Naive thymus-derived CD4-positive, alpha-beta T cell (primary cell): ENCODE data around the gene STK31. TPM values are rescaled to one million over a fixed set of nuclear protein-coding genes. Genes with fewer than 3 reads are reported as not detected.
"Not testable (repeated sequence)": the region's sequence is repeated elsewhere in the genome, so short reads cannot be mapped to it uniquely, and the experiment has no call there.

Experiments
- ATAC-seq: fragments of 150-1000 bp; cut with Tn5 transposase; 2 replicates; pipeline ENCODE4 v1.10.0; 2021; ENCODE audit warnings: mild to moderate bottlenecking, moderate library complexity
- CTCF ChIA-PET: fragments of 350-600 bp; sonication (Branson Sonifier 250); formaldehyde crosslinking; loops from one replicate; lab custom pipeline; 2021; ENCODE audit warnings: antibody characterized with exemption; lab: Charles Lee
- POLR2A ChIA-PET: fragments of 350-600 bp; sonication (Branson Sonifier 250); formaldehyde crosslinking; loops from one replicate; lab custom pipeline; 2021; ENCODE audit warnings: antibody characterized with exemption, inconsistent platforms; lab: Charles Lee
- DNase-seq, 9 donors: peaks; one replicate each; pipeline versions ENCODE4 v3.0.0 to v3.0.0-alpha.2; 2020 to 2022; ENCODE audit warnings: mixed read lengths in 1 of 9
- H3K27ac ChIP-seq: one replicate; pipeline ENCODE4 v1.7.0; 2013; ENCODE audit warnings: mild to moderate bottlenecking, low read depth, low read length, moderate library complexity
- H3K27me3 ChIP-seq, 2 donors: one replicate each; pipeline ENCODE4 v1.7.0; 2013; ENCODE audit warnings: low read length in 2 of 2, mild to moderate bottlenecking in 2 of 2, moderate library complexity in 2 of 2; ENCODE audit not compliant: control insufficient read depth in 2 of 2, insufficient read depth in 2 of 2
- H3K36me3 ChIP-seq, 3 experiments: 1 replicate in 2 of 3; 2 replicates in 1 of 3; pipeline ENCODE4 v1.7.0; 2013; ENCODE audit warnings: low read length in 3 of 3, mild to moderate bottlenecking in 3 of 3, moderate library complexity in 1 of 3; ENCODE audit not compliant: insufficient read depth in 3 of 3, control insufficient read depth in 2 of 3
- H3K4me1 ChIP-seq, 2 donors: one replicate each; pipeline ENCODE4 v1.7.0; 2013; ENCODE audit warnings: low read length in 2 of 2, mild to moderate bottlenecking in 2 of 2, moderate library complexity in 1 of 2; ENCODE audit not compliant: control insufficient read depth in 2 of 2, insufficient read depth in 2 of 2
- H3K4me3 ChIP-seq: 2 replicates; pipeline ENCODE4 v1.7.0; 2013; ENCODE audit warnings: mild to moderate bottlenecking, low read length
- H3K9me3 ChIP-seq, 3 experiments: 1 replicate in 2 of 3; 2 replicates in 1 of 3; pipeline ENCODE4 v1.7.0; 2013; ENCODE audit warnings: low read length in 3 of 3; ENCODE audit not compliant: control insufficient read depth in 2 of 3
- H3K27ac Mint-ChIP-seq, 9 donors: one replicate each; pipeline ENCODE4 v1.8.0; 2020 to 2022; ENCODE audit warnings: mixed read lengths in 9 of 9, mild to moderate bottlenecking in 8 of 9, moderate library complexity in 5 of 9, inconsistent platforms in 2 of 9
- H3K27me3 Mint-ChIP-seq, 5 donors: one replicate each; pipeline ENCODE4 v1.8.0; 2021 to 2022; ENCODE audit warnings: mixed read lengths in 5 of 5, mild to moderate bottlenecking in 1 of 5
- H3K36me3 Mint-ChIP-seq, 5 donors: one replicate each; pipeline ENCODE4 v1.8.0; 2020 to 2022; ENCODE audit warnings: mixed read lengths in 5 of 5, mild to moderate bottlenecking in 3 of 5, inconsistent platforms in 1 of 5
- H3K4me1 Mint-ChIP-seq, 7 donors: one replicate each; pipeline ENCODE4 v1.8.0; 2020 to 2022; ENCODE audit warnings: mixed read lengths in 7 of 7, mild to moderate bottlenecking in 3 of 7, inconsistent platforms in 1 of 7
- H3K4me3 Mint-ChIP-seq, 10 donors: one replicate each; pipeline ENCODE4 v1.8.0; 2020 to 2022; ENCODE audit warnings: mild to moderate bottlenecking in 10 of 10, mixed read lengths in 10 of 10, moderate library complexity in 6 of 10, inconsistent platforms in 2 of 10
- H3K9me3 Mint-ChIP-seq, 11 donors: one replicate each; pipeline ENCODE4 v1.8.0; 2020 to 2022; ENCODE audit warnings: mixed read lengths in 11 of 11, mild to moderate bottlenecking in 4 of 11, inconsistent platforms in 1 of 11, moderate library complexity in 1 of 11
- intact Hi-C, 2 donors: fragments of 100-400 bp; cut with micrococcal nuclease; formaldehyde crosslinking; loops; one replicate each; pipeline ENCODE4 v1.15.1; 2023
- polyA plus RNA-seq, 2 donors: library from polyadenylated mRNA; unstranded; fragments of 300-500 nt; fragmentation: Illumina TruSeq; gene quantifications; one replicate each; pipeline ENCODE4 v1.2.3, GENCODE V29; 2021
- total RNA-seq, 6 experiments: library from RNA in 5 of 6; stranded (reverse) in 5 of 6; gene quantifications; 1 replicate in 5 of 6; 2 replicates in 1 of 6; pipeline ENCODE4 v1.2.3 and lab custom pipeline; 2021 to 2026

The STK31 gene
- total and polyA plus RNA-seq, 7 experiments from 2014 or later: 0.08 to 1.6 (median 0.70) TPM; not detected in 1

GRCh38 chr7:23802720-23803397, 92.8 kb downstream of the STK31 start:
- no peak overlapping the region for H3K27ac ChIP-seq
- H3K36me3 ChIP-seq: no peaks in the 10 kb centered on the region
- intact Hi-C loops: no loop called here
- H3K4me3 Mint-ChIP-seq: no peak overlapping the region
- ChIA-PET POLR2A (no interaction called here), CTCF (no interaction called here)
- no peak overlapping the region for H3K27ac Mint-ChIP-seq
- H3K9me3 ChIP-seq: no peaks in the 10 kb centered on the region
- no peaks in the 10 kb centered on the region for H3K36me3 Mint-ChIP-seq
- ATAC-seq (no peak), DNase-seq (no peak)
- no peaks in the 10 kb centered on the region for H3K4me1 Mint-ChIP-seq
- H3K9me3 Mint-ChIP-seq: peaks cover 0 to 14% (median 3%) of the 10 kb centered on the region in 11 donors
- no peaks in the 10 kb centered on the region for H3K27me3 ChIP-seq
- no peak overlapping the region for H3K4me3 ChIP-seq
- H3K4me1 ChIP-seq: no peaks in the 10 kb centered on the region
- H3K27me3 Mint-ChIP-seq: peaks cover 0 to 16% (median 5%) of the 10 kb centered on the region in 5 donors

GRCh38 chr7:23804707-23805106, 94.7 kb downstream of the STK31 start:
- CTCF ChIA-PET: no interaction called here
- Mint-ChIP-seq H3K4me3 (no peak overlapping the region), H3K4me1 (no peaks in the 10 kb centered on the region), H3K27ac (no peak overlapping the region), H3K9me3 (peaks cover 0 to 12% (median 4%) of the 10 kb centered on the region in 11 donors), H3K27me3 (peaks cover 0 to 28% (median 8%) of the 10 kb centered on the region in 5 donors), H3K36me3 (no peaks in the 10 kb centered on the region)
- ATAC-seq (no peak), DNase-seq (no peak)
- H3K27ac ChIP-seq: no peak overlapping the region
- H3K4me1 ChIP-seq: no peaks in the 10 kb centered on the region
- no peak overlapping the region for H3K4me3 ChIP-seq
- H3K9me3 ChIP-seq: no peaks in the 10 kb centered on the region
- no peaks in the 10 kb centered on the region for H3K27me3 ChIP-seq
- intact Hi-C loops: no loop called here
- no peaks in the 10 kb centered on the region for H3K36me3 ChIP-seq
- POLR2A ChIA-PET: no interaction called here

GRCh38 chr7:23808421-23808820, 98.4 kb downstream of the STK31 start:
- Mint-ChIP-seq H3K27me3 (peaks cover 0 to 35% (median 4%) of the 10 kb centered on the region in 5 donors), H3K4me3 (no peak overlapping the region), H3K36me3 (no peaks in the 10 kb centered on the region), H3K4me1 (peaks cover 0 to 4% (median 0%) of the 10 kb centered on the region in 7 donors), H3K27ac (no peak overlapping the region), H3K9me3 (peaks cover 0 to 33% (median 19%) of the 10 kb centered on the region in 11 donors)
- H3K27me3 ChIP-seq: no peaks in the 10 kb centered on the region
- ATAC-seq (no peak), DNase-seq (no peak)
- no peak overlapping the region for H3K27ac ChIP-seq
- H3K4me3 ChIP-seq: no peak overlapping the region
- H3K36me3 ChIP-seq: no peaks in the 10 kb centered on the region
- no peaks in the 10 kb centered on the region for H3K4me1 ChIP-seq
- intact Hi-C loops: no loop called here
- CTCF ChIA-PET: no interaction called here
- H3K9me3 ChIP-seq: no peaks in the 10 kb centered on the region
- POLR2A ChIA-PET: no interaction called here

GRCh38 chr7:23810099-23810498, 100.1 kb downstream of the STK31 start:
- Mint-ChIP-seq H3K4me1 (peaks cover 0 to 4% (median 0%) of the 10 kb centered on the region in 7 donors), H3K9me3 (peaks cover 0 to 33% (median 19%) of the 10 kb centered on the region in 11 donors)
- intact Hi-C loops: no loop called here

GRCh38 chr7:23811540-23811939, 101.5 kb downstream of the STK31 start:
- H3K4me1 Mint-ChIP-seq: peaks cover 0 to 4% (median 0%) of the 10 kb centered on the region in 7 donors
- Histone ChIP-seq H3K27ac (no peak overlapping the region), H3K36me3 (no peaks in the 10 kb centered on the region), H3K4me1 (no peaks in the 10 kb centered on the region), H3K4me3 (no peak overlapping the region), H3K27me3 (no peaks in the 10 kb centered on the region), H3K9me3 (no peaks in the 10 kb centered on the region)
- DNase-seq (peak in 1 of 9 donors; percentile 4), ATAC-seq (no peak)
- no peak overlapping the region for H3K4me3 Mint-ChIP-seq
- no peak overlapping the region for H3K27ac Mint-ChIP-seq
- intact Hi-C loops: no loop called here
- H3K9me3 Mint-ChIP-seq: peaks cover 0 to 33% (median 19%) of the 10 kb centered on the region in 11 donors
- ChIA-PET POLR2A (no interaction called here), CTCF (no interaction called here)
- peaks cover 0 to 25% (median 4%) of the 10 kb centered on the region in 5 donors for H3K27me3 Mint-ChIP-seq
- H3K36me3 Mint-ChIP-seq: no peaks in the 10 kb centered on the region

More at GRCh38 chr7:23810099-23810498, 100.1 kb downstream of the STK31 start:
- ChIA-PET CTCF (no interaction called here), POLR2A (no interaction called here)
- no peak overlapping the region for H3K4me3 ChIP-seq
- no peak overlapping the region for H3K27ac Mint-ChIP-seq
- H3K27ac ChIP-seq: no peak overlapping the region
- no peaks in the 10 kb centered on the region for H3K9me3 ChIP-seq
- no peak for DNase-seq
- no peaks in the 10 kb centered on the region for H3K27me3 ChIP-seq
- H3K36me3 Mint-ChIP-seq: no peaks in the 10 kb centered on the region
- ATAC-seq: no peak
- no peaks in the 10 kb centered on the region for H3K4me1 ChIP-seq
- no peaks in the 10 kb centered on the region for H3K36me3 ChIP-seq
- peaks cover 0 to 25% (median 4%) of the 10 kb centered on the region in 5 donors for H3K27me3 Mint-ChIP-seq
- no peak overlapping the region for H3K4me3 Mint-ChIP-seq

- H3K4me3 Mint-ChIP-seq, H3K27ac Mint-ChIP-seq, DNase-seq, H3K4me1 ChIP-seq, intact Hi-C loops, H3K27ac ChIP-seq, H3K4me1 Mint-ChIP-seq, H3K36me3 Mint-ChIP-seq, POLR2A ChIA-PET, H3K9me3 ChIP-seq, H3K27me3 ChIP-seq, H3K4me3 ChIP-seq, H3K36me3 ChIP-seq, CTCF ChIA-PET, ATAC-seq: not testable (repeated sequence)
- Mint-ChIP-seq H3K9me3 (peaks cover 12 to 62% (median 21%) of the 10 kb centered on the region in 11 donors), H3K27me3 (peaks cover 0 to 25% (median 11%) of the 10 kb centered on the region in 5 donors)
These were observed 118.1 kb downstream of the STK31 start for GRCh38 chr7:23828125-23828524.

GRCh38 chr7:23832733-23833132, 122.7 kb downstream of the STK31 start:
- intact Hi-C loops, H3K27ac ChIP-seq, DNase-seq, H3K4me3 Mint-ChIP-seq, H3K4me1 Mint-ChIP-seq, H3K4me1 ChIP-seq, CTCF ChIA-PET, ATAC-seq, H3K36me3 ChIP-seq, H3K4me3 ChIP-seq, H3K9me3 ChIP-seq, H3K27me3 ChIP-seq, POLR2A ChIA-PET: not testable (repeated sequence)
- Mint-ChIP-seq H3K27me3 (peaks cover 0 to 23% (median 14%) of the 10 kb centered on the region in 5 donors), H3K9me3 (peaks cover 18 to 83% (median 30%) of the 10 kb centered on the region in 11 donors), H3K36me3 (peaks cover 2 to 22% (median 14%) of the 10 kb centered on the region in 5 donors), H3K27ac (peak overlapping the region in 1 of 9 donors; percentile 56)
